Left renal pelvis (tissue), 4 donors: ENCODE data around the gene NEAT1. TPM values are rescaled to one million over a fixed set of nuclear protein-coding genes. Genes with fewer than 3 reads are reported as not detected.
"Not testable (repeated sequence)": the region's sequence is repeated elsewhere in the genome, so short reads cannot be mapped to it uniquely, and the experiment has no call there.

Experiments
- DNase-seq, 4 donors: peaks; one replicate each; pipeline ENCODE4 v3.0.0-alpha.2; 2013; ENCODE audit warnings: low read depth in 4 of 4, low spot score in 3 of 4
- polyA plus RNA-seq, 4 donors: library from polyadenylated mRNA; unstranded; fragments of 120-200 nt; gene quantifications; one replicate each; pipeline ENCODE4 v1.2.1, GENCODE V29; 2013; ENCODE audit not compliant: insufficient read length in 4 of 4

Gene NEAT1
- polyA plus RNA-seq, 4 donors: 132 to 289 (median 201) TPM

DNA sequence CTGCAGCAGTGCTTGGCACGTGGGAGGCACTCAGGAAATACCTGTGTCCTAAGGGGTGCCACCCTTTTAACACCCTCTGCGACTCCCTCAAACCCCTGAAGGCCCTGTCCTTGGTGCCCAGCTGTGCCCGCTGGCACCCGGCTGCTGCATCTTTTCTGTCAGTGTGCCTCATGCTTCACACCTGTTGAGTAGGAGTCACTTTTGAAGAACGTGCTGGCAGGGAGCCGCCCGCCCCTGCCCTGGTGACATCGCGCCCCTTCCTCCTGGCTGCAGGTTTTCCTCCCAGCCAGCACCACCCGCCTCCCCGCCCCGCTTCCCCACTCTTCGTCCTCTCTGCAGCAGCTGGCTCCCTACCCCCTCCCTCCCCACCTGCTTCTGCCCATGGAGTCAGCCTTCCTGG lies 18.4 kb upstream of the NEAT1 start:
- DNase-seq: no peak

DNA sequence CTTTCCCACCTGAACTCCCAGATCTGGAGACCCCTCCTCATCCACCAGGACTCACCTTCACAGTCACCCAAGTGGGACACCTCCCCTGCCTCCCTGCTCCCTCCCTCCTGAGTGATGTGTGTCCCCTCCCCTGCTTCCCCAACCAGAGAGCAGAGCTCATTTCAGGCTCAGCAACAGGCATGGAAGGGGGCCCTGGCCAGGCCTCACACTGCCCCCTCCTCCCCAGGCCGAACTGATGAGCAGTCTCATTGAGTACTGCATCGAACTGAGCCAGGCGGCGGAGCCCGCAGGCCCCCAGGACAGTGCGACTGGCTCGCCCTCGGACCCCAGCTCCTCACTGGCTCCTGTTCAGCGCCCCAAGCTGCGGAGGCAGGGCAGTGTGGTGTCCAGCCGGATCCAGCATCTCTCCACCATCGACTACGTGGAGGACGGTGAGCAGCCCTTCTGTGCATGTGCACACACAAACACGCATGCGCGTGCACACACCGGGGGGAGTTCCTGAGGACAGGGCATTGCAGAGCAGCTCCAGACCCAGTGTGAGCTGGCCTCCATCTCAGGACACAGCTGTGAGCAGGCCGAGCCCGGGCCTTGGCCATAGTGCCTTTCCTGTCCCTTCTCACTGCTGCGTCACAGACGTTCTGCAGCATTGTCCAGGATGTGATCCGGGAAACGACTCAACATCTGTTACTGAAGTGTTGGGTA lies 17.8 kb upstream of the NEAT1 start:
- no peak for DNase-seq

DNA sequence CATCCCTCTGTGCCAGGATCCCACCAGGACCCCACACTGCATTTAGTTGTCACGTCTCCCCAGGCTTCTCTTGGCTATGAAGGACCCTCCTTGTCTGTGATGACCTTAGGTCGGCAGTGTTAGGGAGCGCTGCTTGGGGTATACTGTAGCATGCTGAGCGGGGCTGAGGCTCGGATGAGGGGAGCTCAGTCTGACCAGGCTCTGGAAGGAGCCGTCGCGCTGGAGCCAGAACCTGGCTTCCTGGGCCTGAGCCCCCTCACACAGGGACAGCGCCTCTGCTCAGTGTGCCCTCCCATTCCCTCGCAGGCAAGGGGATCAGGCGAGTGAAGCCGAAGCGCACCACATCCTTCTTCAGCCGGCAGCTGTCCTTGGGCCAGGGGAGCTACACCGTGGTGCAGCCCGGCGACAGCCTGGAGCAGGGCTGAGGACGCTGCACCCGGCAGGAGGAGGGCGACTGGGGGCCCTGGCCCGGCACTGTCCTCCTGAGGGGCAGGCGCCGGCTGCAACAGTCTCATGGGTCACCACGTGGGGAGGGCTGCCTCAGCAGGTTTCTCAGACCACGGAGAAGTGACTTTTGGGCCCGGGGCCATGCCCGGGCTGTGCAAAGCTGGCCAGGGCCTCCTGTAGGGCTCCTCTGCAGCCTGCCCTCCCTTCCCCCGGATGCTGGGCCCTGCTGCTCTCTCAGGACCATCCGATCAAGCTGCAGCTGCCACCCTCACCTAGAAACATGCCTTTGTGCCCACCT lies 11.5 kb upstream of the NEAT1 start:
- DNase-seq: no peak

DNA sequence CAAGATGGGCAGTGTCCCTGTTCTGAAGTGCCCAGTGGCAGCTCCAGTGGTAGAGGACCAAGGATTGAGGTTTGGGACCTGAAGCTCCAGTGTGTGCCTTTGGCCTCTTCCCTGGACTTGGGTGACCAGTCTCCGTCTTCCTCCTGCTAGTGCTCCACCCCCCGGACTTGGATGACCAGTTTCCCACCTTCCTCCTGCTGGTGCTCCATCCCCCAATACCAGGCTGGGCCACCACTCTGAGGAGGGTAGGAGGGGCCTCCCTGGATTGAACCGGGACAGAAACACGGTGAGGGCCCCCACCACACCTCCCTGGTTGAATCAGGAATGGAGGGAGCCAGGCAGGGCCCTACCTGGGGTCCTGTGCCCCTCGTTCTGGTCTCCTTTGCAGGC lies 10.9 kb upstream of the NEAT1 start:
- no peak for DNase-seq

DNA sequence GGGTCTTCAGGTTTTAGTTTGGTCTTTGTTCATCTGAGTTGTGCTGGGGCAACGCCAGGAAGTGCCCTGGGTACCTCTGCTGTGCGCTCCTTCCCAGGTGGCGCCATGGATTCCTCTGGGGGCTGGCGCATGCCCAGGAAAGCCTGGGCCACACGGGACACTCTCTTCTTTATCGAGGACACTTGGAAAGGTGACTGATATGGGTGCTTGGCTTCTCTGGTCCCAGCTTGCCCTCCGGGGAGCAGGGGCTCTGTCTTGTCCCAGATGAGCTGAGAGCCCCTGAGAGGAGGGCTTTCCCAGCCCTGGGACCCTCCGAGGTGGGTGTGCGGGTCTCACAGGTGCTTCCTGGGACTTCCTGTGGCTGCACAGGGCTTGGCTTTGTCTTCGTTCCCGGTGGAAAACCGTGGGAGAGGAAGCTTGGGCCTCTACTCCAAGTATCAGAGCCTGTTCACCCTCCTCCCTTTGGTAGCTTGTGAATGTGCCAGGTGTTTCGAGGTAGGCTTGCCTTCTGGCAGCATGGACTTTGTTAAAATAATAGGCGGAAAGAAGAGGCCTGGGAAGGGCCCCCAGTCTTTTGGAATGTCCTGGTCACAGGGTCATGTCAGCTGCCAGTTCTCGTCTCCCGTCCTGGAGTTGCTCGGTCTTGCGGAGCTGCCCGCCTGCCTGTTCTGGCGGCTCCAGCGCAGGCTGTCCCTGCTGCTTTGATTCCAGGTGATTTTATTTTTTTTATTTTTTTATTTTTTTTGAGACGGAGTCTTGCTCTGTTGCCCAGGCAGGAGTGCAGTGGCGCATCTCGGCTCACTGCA lies 10.1 kb upstream of the NEAT1 start:
- DNase-seq: no peak

DNA sequence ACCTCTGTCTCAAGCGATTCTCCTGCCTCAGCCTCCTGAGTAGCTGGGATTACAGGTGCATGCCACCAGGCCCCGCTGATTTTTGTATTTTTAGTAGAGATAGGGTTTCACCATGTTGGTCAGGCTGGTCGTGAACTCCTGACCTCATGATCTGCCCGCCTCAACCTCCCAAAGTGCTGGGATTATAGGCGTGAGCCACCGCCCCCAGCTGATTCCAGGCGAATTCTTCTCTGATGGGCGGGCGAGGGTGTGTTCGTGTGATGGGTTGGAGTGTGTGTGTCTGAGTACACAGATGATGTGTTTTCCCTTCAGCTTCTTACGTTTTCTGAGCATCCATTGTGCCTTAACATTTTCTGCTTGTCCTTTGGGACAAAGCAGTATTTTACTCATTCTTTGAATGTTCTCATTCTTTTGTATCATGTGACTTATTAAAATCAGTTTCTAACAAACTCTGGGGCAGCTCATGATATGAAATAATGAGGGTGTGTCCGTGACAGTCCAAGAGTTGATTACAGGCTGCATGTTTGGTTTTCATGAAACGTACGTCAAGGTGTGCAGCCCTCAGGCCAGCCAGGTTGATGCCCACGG lies 9.4 kb upstream of the NEAT1 start:
- not testable (repeated sequence) for DNase-seq

DNA sequence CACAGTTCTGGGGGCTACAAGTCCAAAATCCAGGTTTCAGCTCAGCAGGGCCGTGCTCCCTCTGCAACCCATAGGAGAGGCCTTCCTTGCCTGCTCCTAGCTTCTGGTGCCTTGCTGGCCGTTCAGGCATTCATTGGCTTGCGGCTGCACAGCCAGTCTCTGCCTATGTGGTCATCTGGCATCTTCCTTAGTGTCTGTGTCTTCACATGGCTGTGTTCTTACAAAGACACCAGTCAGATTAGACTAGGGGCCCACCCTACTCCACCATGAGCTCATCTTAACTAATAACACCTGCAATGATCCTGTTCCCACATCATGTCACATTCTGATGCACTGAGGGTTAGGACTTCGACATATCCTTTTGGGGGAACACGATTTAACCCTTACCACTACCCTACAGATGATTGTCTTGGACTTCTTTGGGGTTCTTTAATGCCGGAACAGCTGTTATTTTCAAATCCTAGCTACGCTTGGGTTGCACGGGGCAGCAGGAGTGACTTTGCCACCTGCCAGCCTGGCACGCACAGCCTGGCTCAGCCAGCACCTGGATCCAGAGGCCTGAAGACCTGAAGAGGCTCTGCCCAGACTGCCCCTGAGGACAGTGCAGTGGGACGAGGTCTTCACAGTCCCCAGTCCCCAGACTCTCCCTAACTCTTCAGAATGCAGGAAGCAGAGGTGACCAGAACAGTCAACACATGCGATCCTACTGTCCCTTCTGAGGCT lies 7.7 kb upstream of the NEAT1 start:
- DNase-seq: no peak

DNA sequence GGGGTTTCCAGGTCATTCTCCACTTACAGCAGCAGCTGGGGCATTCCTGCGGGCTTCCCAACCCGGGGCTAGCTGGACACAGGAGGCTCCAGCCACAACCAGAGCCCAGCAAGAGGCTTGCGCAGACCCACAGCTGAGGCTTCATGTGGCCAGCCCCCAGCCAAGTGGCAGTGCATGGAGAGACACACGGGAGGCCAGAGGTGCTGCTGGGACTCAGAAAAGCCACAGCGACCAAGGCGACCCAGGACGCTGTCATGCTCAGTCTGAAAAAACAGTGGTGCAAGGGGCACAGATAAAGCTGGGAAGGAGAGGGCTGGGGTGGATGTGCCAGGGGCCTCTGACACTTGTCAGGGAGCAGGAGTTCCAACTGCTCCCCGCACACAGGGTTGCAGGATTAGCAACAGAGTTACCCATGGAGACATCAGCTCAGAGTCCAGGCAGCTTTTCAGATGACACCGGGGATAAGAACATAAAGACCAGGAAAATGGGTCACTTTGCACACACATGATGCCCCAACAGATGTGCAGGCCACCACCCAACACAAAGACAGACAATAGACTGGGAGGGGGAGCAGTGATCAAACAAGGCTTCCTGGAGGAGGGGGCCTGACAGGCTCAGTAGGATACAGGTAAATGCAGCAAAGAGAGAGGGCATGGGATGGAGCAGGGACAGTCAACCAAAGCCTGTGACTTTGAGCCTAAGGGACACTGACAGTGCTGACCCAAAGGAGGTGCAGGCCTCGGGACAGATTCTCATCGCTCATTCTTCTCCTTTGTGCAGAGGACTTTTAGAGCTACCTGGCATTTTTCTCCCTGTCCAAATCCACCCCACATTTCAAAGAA lies 6.9 kb upstream of the NEAT1 start:
- no peak for DNase-seq

DNA sequence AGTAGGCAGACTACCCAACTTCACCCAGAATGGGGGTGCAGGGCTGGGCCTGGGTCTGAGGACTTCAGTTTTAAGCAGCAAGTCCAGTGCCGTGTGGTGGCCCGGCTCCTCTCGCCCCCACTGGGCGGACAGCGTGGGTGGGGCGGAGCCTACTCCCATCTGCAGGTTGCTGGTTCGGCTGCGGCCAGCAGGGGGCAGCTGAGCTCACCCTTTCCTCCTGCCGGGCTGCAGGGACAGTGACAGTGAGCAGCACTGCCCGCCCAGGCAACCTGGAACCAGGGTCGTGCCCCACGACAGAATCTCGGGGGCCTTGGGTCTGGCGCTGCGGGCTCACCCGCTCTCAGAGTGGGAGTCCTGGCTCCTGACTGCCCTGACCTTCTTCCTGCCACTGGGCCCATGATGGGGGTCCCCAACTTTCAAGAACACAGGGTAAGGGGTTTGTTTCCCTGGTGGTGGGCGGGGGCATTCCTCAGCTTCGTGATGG lies 6.2 kb upstream of the NEAT1 start:
- DNase-seq: no peak

DNA sequence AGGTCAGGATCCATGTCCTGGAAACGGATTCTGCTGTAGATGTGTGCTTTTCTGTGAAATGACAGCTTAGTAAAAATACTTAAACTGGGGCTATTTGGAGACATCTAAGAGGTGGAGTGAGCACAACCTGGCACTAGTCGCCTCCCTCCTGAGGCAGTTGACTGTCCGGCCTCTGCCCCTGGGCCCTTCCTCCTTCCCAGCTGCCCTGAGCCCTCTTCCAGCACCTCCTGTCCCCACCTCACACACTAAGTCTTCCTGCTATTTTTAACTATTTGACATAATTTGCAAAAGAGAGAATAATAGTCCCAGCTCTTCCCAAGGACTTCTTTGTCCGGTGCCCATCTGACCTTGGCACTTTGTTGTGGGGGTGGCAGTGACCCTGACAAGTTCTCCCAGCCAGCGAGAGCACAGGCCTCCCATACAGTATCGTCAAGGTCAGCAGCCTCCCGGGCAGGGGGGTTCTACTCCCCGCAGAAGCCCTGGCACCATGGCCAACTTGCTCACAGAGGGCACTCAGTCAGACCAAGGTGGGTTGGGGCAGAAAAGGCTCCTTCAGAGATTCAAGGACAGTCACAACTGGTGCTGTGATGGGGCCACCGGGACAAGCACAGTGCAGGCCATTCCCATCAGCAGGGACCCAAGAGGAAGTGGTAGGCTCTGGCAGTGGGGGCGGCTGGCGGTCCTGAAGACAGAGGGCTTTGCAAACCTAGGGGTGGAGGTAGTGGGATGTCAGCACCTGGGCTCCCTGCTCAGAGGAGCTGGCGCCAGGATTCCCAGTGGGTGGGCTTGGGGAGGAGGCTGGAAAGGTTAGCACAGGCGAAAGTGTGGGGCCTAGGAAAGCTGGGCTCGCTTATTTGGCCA lies 5.5 kb upstream of the NEAT1 start:
- no peak for DNase-seq

DNA sequence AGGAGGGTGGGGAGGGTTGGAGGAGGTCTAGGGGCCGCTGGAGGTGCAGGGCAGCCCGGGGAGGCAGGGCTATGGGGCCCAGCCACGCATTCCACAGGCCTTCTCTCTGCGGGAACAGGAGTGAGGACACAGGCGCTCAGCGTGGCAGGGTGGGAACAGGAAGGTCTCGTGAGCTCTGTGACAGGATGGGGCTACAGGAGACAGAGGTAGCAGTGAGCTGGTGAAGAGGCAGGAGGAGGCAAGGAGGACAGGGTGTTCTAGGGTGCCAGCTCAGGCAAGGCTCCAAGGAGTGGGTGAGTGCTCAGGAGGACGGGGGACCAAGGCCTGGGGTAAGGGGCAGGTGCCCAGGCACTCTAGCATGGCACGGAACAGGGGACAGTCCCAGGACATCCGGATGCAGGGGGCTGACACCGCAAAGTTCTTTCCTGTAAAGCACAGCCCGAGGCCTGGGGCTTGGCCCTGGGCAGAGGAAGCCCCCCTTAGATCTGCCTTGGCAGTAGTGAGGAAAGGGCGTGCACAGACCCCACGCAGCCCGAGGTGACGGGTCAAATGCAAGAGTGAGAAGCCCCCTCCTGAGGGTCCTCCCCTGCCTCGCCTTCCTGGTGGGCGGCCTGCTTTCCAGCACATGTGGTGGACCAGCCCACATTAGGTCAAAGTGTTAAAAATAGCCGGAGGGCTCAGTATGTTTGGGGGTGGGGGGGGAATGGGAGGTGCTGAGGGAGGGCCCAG lies 4.7 kb upstream of the NEAT1 start:
- no peak for DNase-seq

DNA sequence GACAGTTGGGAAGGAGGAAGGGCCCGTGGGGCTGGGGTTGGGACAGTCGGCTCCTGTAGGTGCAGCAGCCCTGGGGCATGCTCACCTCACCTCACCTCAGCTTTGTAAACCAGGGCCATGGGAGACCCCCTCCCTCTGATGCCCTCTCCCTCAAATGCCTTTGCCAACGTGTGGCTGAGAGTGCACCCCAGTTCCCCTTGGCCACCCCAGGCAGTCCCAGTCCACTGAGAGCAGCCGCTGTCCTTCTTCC lies 4.2 kb upstream of the NEAT1 start:
- no peak for DNase-seq

DNA sequence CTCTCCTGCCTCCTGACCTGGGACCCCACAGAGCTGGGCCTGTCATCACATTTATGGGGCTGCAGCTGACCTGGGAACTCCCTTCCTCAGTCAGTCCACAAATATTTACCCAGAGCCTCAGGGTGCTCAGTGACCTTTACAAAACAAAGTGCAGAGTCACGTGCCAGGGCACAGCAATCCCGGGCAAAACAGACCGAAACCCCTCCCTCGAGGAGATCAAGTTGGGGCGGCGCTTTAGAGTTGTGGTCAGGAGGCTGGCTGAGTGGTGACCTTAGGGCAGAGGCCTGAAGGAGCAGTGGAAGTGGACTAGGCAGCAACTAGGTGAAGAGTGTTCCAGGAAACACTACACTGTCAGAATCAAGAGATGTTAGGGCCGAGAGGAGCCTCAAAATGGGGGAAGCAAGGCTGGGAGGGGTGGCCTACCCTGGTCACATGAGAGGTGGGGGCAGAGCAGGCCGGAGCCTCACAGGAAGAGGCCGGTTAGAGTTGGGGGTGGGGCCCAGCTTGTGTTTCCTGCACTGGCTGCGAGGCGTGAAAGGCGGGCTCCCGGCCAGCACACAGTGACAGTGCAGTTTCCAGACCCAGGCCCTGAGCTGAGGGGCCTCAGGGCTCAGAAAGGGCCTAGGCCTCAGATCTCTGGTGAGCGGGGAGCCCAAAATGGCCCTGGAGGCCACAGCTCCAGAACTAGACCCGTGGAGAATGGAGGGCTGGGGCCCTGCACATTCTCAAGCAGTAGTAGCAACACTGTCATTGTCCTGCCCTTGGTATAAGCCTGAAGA lies 3.7 kb upstream of the NEAT1 start:
- DNase-seq: peak; percentile 86 to 94 (median 90)

DNA sequence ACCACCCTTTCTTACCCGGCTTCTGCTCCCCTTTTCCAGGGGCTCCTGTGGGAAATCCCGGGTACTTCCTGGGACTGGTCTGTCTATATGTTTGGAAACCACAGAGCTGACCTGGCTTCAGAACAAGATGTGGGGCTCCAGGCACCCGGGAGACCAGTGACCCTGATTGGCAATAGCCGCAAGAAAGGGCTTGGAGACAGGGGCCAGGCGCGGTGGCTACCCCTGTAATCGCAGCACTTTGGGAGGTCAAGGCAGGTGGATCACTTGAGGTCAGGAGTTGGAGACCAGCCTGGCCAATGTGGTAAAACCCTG lies 3.2 kb upstream of the NEAT1 start:
- no peak for DNase-seq

DNA sequence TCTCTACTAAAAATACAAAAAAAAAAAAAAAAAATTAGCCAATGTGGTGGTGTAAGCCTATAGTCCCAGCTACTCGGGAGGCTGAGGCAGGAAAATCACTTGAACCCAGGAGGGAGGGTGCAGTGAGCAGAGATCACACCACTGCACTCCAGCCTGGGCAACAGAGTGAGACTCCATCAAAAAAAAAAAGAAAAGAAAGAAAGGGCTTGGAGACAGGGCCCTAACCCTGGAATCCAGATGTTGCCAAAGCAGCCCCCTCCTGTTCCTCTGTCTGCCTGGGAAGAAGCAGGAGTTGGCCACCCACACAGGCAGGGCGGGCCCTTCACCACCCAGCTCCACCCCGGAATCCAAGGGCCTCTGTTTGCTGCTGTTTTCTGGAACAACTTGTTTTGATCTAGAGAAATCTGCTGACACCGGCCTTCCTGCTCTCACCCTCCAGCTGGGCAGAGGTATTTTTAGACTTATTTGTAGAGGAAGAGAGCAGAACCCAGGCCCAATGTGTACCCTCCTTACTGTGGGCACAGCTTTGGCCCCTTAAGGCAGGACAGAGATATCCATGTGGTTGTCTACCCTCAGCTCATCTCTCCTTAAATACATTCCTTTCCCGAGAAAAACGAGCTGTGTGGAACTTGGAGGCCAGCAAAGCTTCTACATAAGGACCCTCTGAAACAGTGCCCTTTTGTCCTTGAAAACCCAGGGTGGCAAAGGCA lies 2.7 kb upstream of the NEAT1 start:
- no peak for DNase-seq

DNA sequence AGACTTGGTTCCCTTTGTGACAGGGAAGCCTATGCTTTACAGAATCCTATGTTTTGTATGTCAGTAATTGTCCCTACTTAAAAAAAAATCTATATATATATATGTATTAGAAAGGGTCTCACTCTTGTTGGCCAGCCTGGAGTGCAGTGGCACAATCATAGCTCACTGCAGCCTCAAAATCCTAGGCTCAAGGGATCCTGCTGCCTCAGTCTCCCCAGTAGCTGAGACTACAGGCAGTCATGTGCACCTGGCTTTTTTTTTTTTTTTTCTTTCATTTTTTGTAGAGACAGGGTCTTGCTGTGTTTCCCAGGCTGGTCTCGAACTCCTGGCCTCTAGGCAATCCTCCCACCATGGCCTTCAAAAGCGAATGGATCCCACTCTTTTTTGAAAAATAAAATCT lies 2.1 kb upstream of the NEAT1 start:
- no peak for DNase-seq
